Stomach (tissue), 9 donors: ENCODE data around the gene ISOC1. TPM values are rescaled to one million over a fixed set of nuclear protein-coding genes. Genes with fewer than 3 reads are reported as not detected.

Source experiments
- DNase-seq, 2 donors: peaks; one replicate each; pipeline versions ENCODE4 v3.0.0 to v3.0.0-alpha.2; 2013 to 2019
- H3K27ac ChIP-seq, 5 donors: fragments of 200-600 bp in 4 of 5; sonication (generic) in 4 of 5; one replicate each; pipeline ENCODE4 v1.5.1; 2013 to 2019; ENCODE audit warnings: mild to moderate bottlenecking in 1 of 5, moderate library complexity in 1 of 5
- H3K27me3 ChIP-seq, 3 donors: fragments of 200-600 bp; sonication (generic); one replicate each; pipeline ENCODE4 v1.5.1; 2017 to 2019; ENCODE audit warnings: mixed run types in 1 of 3
- H3K36me3 ChIP-seq, 4 donors: fragments of 200-600 bp; sonication (generic); 1 replicate in 3 of 4; 2 replicates in 1 of 4; pipeline ENCODE4 v1.5.1; 2016 to 2019
- H3K4me1 ChIP-seq, 4 donors: fragments of 200-600 bp; sonication (generic); one replicate each; pipeline ENCODE4 v1.5.1; 2016 to 2019
- H3K4me3 ChIP-seq, 4 donors: fragments of 200-600 bp; sonication (generic) in 3 of 4; one replicate each; pipeline ENCODE4 v1.5.1; 2016 to 2019; ENCODE audit warnings: mild to moderate bottlenecking in 1 of 4
- H3K9me3 ChIP-seq, 4 donors: fragments of 200-600 bp; sonication (generic); one replicate each; pipeline ENCODE4 v1.5.1; 2016 to 2019
- EP300 ChIP-seq: sonication (generic); formaldehyde crosslinking; IDR thresholded peaks from one replicate; pipeline ENCODE4 v1.6.1; 2017; ENCODE audit warnings: antibody characterized with exemption
- POLR2A ChIP-seq, 4 donors: fragments of 450-650 bp; IDR thresholded peaks; one replicate each; pipeline ENCODE4 v1.6.1; 2016; ENCODE audit warnings: antibody characterized with exemption in 4 of 4, control low read depth in 2 of 4, mild to moderate bottlenecking in 1 of 4, moderate library complexity in 1 of 4
- POLR2AphosphoS5 ChIP-seq, 3 donors: sonication (generic); formaldehyde crosslinking; IDR thresholded peaks; one replicate each; pipeline ENCODE4 v1.6.1; 2016; ENCODE audit warnings: antibody characterized with exemption in 3 of 3
- WGBS, 5 donors: extraction: QIAGEN DNeasy Blood & Tissue Kit in 3 of 5; methylation state at CpG; one replicate each; pipeline versions ENCODE4 v1.1.5 to v1.1.7; 2013 to 2018; 5-methylcytosine and 5-hydroxymethylcytosine counted together
- intact Hi-C: fragments of 100-400 bp; cut with DNase I; formaldehyde crosslinking; loops from one replicate; pipeline ENCODE4 v1.15.1; 2023; ENCODE audit warnings: low total_unique reads
- polyA plus RNA-seq, 3 donors: library from polyadenylated mRNA; stranded (reverse); fragments of 200-250 nt; gene quantifications; one replicate each; pipeline ENCODE4 v1.2.3, GENCODE V29; 2013
- total RNA-seq, 5 donors: library from RNA; depleted of rRNA; stranded (reverse); fragments of >200 nt; gene quantifications; one replicate each; pipeline versions ENCODE4 v1.1.0 to v1.2.3, GENCODE V29; 2014 to 2016
- TF ChIP-seq, protein P1 (sequence below), 7 experiments: fragments of 450-650 bp in 4 of 7; fragments of 200-600 bp in 3 of 7; sonication (generic) in 3 of 7; IDR thresholded peaks; one replicate each; pipeline ENCODE4 v1.5.1; 2016 to 2019; ENCODE audit warnings: antibody characterized with exemption in 7 of 7, control low read depth in 2 of 7, mild to moderate bottlenecking in 1 of 7
- donor health status: healthy with polysubstance abuse.
- donor health status: Bipolar disorder and iron deficiency.
- donor health status: healthy.

The ISOC1 gene
- total and polyA plus RNA-seq, 8 donors = 3.1 to 39.4 (median 18.3) TPM; not detected in 1

DNA sequence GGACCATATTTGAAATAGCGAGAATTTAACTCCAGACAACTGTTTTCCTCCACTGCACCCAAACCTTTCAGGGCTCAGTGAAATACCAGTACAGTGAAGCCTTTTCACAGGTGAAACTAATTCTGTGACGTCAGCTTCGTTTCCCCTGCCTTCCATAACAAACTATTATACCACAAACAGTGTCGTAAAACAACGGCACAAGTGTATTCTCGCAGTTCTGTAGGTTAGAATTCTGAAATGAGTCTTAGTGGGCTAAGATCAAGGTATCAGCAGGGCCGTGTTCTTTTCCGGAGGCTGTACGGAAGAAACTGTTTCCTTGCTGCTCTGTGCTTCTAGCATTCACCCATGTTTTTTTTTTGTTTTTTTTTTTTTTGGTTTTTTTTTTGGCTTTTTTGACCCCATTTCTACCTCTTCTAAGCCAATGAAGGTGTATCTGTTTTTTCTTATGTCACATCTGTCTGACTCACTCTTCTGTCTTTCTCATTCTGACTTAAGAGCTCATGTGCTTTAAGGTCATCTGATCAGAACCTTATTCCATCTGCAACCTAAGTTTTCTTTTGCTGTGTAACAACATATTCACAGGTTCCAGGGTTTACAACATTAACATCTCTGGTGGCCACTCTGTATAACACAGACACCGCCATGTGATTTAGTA lies 20.1 kb downstream of the ISOC1 start:
- no peaks in the 10 kb centered on the region for H3K9me3 ChIP-seq
- H3K4me3 ChIP-seq = no peak overlapping the region
- no peak for DNase-seq
- H3K27me3 ChIP-seq = no peaks in the 10 kb centered on the region
- peaks cover 0 to 9% (median 0%) of the 10 kb centered on the region in 4 donors for H3K4me1 ChIP-seq
- H3K27ac ChIP-seq = no peak overlapping the region
- TF ChIP-seq, protein P1, sequence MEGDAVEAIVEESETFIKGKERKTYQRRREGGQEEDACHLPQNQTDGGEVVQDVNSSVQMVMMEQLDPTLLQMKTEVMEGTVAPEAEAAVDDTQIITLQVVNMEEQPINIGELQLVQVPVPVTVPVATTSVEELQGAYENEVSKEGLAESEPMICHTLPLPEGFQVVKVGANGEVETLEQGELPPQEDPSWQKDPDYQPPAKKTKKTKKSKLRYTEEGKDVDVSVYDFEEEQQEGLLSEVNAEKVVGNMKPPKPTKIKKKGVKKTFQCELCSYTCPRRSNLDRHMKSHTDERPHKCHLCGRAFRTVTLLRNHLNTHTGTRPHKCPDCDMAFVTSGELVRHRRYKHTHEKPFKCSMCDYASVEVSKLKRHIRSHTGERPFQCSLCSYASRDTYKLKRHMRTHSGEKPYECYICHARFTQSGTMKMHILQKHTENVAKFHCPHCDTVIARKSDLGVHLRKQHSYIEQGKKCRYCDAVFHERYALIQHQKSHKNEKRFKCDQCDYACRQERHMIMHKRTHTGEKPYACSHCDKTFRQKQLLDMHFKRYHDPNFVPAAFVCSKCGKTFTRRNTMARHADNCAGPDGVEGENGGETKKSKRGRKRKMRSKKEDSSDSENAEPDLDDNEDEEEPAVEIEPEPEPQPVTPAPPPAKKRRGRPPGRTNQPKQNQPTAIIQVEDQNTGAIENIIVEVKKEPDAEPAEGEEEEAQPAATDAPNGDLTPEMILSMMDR (IDR thresholded peaks at IDR 0.05) = no peak
- TF ChIP-seq POLR2AphosphoS5 (IDR thresholded peaks at IDR 0.05) = no peak
- TF ChIP-seq EP300 = no peak
- TF ChIP-seq POLR2A (IDR thresholded peaks at IDR 0.05) = no peak
- intact Hi-C loops = no loop called here
- H3K36me3 ChIP-seq = peaks cover 2 to 21% (median 16%) of the 10 kb centered on the region in 4 donors
- 91 to 94% (median 94%) methylated on average over 10 of the region's 10 CpGs for WGBS, 5 donors

DNA sequence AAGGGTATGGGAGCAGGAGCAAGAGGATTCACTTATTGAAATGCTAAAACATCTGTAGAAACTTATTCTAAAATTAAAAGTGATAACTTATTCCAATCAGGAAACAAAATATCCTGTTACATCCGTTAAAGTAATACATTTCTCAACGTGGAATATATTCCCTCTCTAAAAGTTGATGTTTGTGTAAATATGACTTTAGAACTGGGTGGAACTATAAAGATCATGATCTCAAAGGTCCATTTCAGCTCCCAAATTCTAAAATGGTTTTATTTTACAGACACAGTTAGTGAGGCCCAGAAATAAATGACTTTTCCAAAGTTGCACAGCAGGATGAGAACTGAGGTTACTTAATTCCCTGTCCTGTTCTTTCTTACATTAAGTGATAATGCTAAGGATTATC lies 21.1 kb downstream of the ISOC1 start:
- H3K4me1 ChIP-seq = peaks cover 0 to 8% (median 0%) of the 10 kb centered on the region in 4 donors
- H3K4me3 ChIP-seq = no peak overlapping the region
- peaks cover 2 to 21% (median 16%) of the 10 kb centered on the region in 4 donors for H3K36me3 ChIP-seq
- no peak for DNase-seq
- no peak overlapping the region for H3K27ac ChIP-seq
- TF ChIP-seq POLR2AphosphoS5 (IDR thresholded peaks at IDR 0.05) = no peak
- no peaks in the 10 kb centered on the region for H3K27me3 ChIP-seq
- 57 to 69% (median 61%) methylated on average over 2 of the region's 2 CpGs for WGBS, 5 donors
- intact Hi-C loops = no loop called here
- H3K9me3 ChIP-seq = no peaks in the 10 kb centered on the region

DNA sequence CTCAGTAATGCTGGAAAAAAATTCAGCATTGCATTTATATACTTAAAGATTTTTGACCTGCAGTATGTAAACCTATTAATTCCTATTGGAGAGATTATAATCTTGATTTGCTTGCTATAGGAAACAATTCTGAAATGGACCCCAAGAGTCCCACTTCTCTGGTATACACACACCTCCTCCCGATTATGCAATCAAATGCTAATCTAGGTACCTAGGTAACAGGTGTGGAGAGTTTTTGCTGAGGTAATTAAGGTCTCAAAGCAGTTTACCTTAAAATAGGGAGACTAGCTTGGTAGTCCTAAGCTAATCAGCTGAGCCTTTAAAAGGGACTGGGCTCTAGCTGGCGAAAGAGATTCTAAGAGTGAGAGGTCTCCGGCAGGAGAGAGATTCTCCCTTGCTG lies 22.2 kb downstream of the ISOC1 start:
- intact Hi-C loops = no loop called here
- Histone ChIP-seq H3K4me1 (no peaks in the 10 kb centered on the region), H3K4me3 (no peak overlapping the region), H3K27me3 (no peaks in the 10 kb centered on the region), H3K27ac (no peak overlapping the region), H3K9me3 (no peaks in the 10 kb centered on the region), H3K36me3 (peaks cover 2 to 21% (median 16%) of the 10 kb centered on the region in 4 donors)
- TF ChIP-seq POLR2AphosphoS5 (IDR thresholded peaks at IDR 0.05) = no peak
- TF ChIP-seq EP300 = no peak
- TF ChIP-seq, protein P1 (IDR thresholded peaks at IDR 0.05) = no peak
- TF ChIP-seq POLR2A (IDR thresholded peaks at IDR 0.05) = no peak
- no peak for DNase-seq
- 85 to 97% (median 87%) methylated on average over 3 of the region's 3 CpGs for WGBS, 5 donors

DNA sequence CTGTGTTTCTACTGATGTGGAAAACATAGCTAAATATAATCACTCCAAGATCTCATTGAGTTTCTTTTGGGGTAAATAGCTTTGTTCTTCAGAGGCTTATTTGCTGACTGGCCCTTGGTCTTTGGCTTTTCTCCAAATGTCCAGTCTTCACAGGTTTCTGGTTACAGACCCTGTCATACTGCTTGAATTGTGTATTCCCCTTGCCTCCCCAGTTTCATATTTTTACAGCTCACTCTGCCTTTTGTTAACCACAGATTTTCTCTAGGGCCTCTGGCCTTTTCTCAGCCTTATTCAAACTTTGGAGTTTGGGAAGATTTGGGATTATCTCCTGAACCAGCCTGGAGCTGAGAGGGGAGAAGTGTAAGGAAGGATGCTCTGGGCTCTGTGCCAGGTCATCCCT lies 23.9 kb downstream of the ISOC1 start:
- Histone ChIP-seq H3K27ac (no peak overlapping the region), H3K9me3 (no peaks in the 10 kb centered on the region), H3K4me1 (no peaks in the 10 kb centered on the region), H3K27me3 (no peaks in the 10 kb centered on the region), H3K4me3 (no peak overlapping the region), H3K36me3 (peaks cover 0 to 10% (median 3%) of the 10 kb centered on the region in 4 donors)
- TF ChIP-seq EP300 (no peak), POLR2A (IDR thresholded peaks at IDR 0.05) (no peak), POLR2AphosphoS5 (IDR thresholded peaks at IDR 0.05) (no peak)
- TF ChIP-seq, protein P1 (IDR thresholded peaks at IDR 0.05) = no peak
- intact Hi-C loops = no loop called here
- no peak for DNase-seq

DNA sequence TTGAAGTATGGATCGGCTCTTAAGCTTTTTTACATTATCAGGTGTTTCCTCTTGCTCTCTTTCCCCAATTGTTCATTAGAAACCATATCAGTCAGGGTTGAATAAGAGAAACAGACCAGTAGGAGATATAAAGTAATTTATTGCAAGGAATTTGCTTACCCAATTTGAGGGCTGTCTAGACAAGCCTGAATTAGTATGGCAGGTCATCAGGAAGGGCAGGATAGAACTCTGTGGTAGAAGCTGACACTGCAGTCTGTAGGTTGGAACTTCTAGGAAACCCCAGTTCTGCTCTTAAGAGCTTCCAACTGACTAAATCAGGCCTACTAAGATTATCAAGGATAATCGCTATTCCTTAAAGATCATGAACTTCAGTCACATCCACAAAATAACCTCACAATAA lies 24.3 kb downstream of the ISOC1 start:
- intact Hi-C loops = no loop called here
- no peaks in the 10 kb centered on the region for H3K9me3 ChIP-seq
- no peaks in the 10 kb centered on the region for H3K27me3 ChIP-seq
- H3K36me3 ChIP-seq = peaks cover 0 to 8% (median 3%) of the 10 kb centered on the region in 4 donors
- no peaks in the 10 kb centered on the region for H3K4me1 ChIP-seq
- H3K4me3 ChIP-seq = no peak overlapping the region
- WGBS, 5 donors = 78 to 90% (median 80%) methylated on average over 2 of the region's 2 CpGs
- DNase-seq = no peak
- H3K27ac ChIP-seq = no peak overlapping the region
- TF ChIP-seq EP300 = no peak
- no peak for TF ChIP-seq POLR2A (IDR thresholded peaks at IDR 0.05)
- TF ChIP-seq, protein P1 (IDR thresholded peaks at IDR 0.05) = no peak
- no peak for TF ChIP-seq POLR2AphosphoS5 (IDR thresholded peaks at IDR 0.05)
